Colonic mucosa (tissue), 4 donors: ENCODE results near the gene ADAM12. TPM values are rescaled to one million over a fixed set of nuclear protein-coding genes. Genes with fewer than 3 reads are reported as not detected.

Experiments used
- DNase-seq: peaks from one replicate; pipeline ENCODE4 v3.0.0-alpha.2; 2020
- H3K27ac ChIP-seq: fragments of 200-600 bp; one replicate; pipeline ENCODE4 v1.8.0; 2021
- H3K27me3 ChIP-seq: fragments of 200-600 bp; one replicate; pipeline ENCODE4 v1.8.0; 2021
- H3K36me3 ChIP-seq: fragments of 200-600 bp; one replicate; pipeline ENCODE4 v1.8.0; 2021
- H3K4me1 ChIP-seq: fragments of 200-600 bp; one replicate; pipeline ENCODE4 v1.8.0; 2021; ENCODE audit warnings: mild to moderate bottlenecking
- H3K4me3 ChIP-seq: fragments of 200-600 bp; one replicate; pipeline ENCODE4 v1.8.0; 2021
- H3K9ac ChIP-seq, 2 donors: one replicate each; pipeline ENCODE4 v1.7.0; 2013; ENCODE audit warnings: control low read depth in 2 of 2, low read depth in 2 of 2, low read length in 2 of 2
- H3K9me3 ChIP-seq: fragments of 200-600 bp; one replicate; pipeline ENCODE4 v1.8.0; 2021
- CTCF ChIP-seq: fragments of 200-600 bp; IDR thresholded peaks from one replicate; pipeline ENCODE4 v1.8.0; 2022; ENCODE audit warnings: antibody characterized with exemption, mild to moderate bottlenecking
- intact Hi-C: fragments of 100-400 bp; cut with DNase I; formaldehyde crosslinking; loops from one replicate; pipeline ENCODE4 v1.14.1; 2022
- total RNA-seq, 2 donors: library from RNA; stranded (reverse); fragmentation: NEBNext Ultra II Directional in 1 of 2; extraction: Animal tissue kit (Norgen Biotek cat#: 25700) in 1 of 2; gene quantifications; one replicate each; pipeline ENCODE4 v1.2.1, GENCODE V29; 2021
- donor health status: healthy.
- donor health status: DM: no; HTN: no; CAD: no.
- donor health status: DM: no; HTN: no; CAD: no.

Gene ADAM12
- total RNA-seq, 2 donors from 2014 or later, result 0.30 to 0.64 TPM

GRCh38 chr10:126342680-126343079, 45.6 kb downstream of the ADAM12 start:
- H3K4me3 ChIP-seq, result no peak overlapping the region
- H3K9me3 ChIP-seq, result no peaks in the 10 kb centered on the region
- H3K36me3 ChIP-seq, result no peaks in the 10 kb centered on the region
- no peak for TF ChIP-seq CTCF
- no peak overlapping the region for H3K9ac ChIP-seq
- DNase-seq, result no peak
- H3K27me3 ChIP-seq, result no peaks in the 10 kb centered on the region
- H3K4me1 ChIP-seq, result no peaks in the 10 kb centered on the region
- no peak overlapping the region for H3K27ac ChIP-seq
- intact Hi-C loops, result no loop called here

GRCh38 chr10:126341491-126341890, 46.8 kb downstream of the ADAM12 start:
- H3K27ac ChIP-seq, result no peak overlapping the region
- no peak overlapping the region for H3K9ac ChIP-seq
- no peak overlapping the region for H3K4me3 ChIP-seq
- intact Hi-C loops, result no loop called here
- no peak for TF ChIP-seq CTCF
- H3K9me3 ChIP-seq, result no peaks in the 10 kb centered on the region
- H3K27me3 ChIP-seq, result no peaks in the 10 kb centered on the region
- no peaks in the 10 kb centered on the region for H3K4me1 ChIP-seq
- no peak for DNase-seq
- H3K36me3 ChIP-seq, result no peaks in the 10 kb centered on the region

GRCh38 chr10:126337251-126337810, 50.9 kb downstream of the ADAM12 start:
- Histone ChIP-seq H3K9ac (no peak overlapping the region), H3K36me3 (no peaks in the 10 kb centered on the region), H3K9me3 (no peaks in the 10 kb centered on the region), H3K4me3 (no peak overlapping the region), H3K27ac (no peak overlapping the region), H3K27me3 (no peaks in the 10 kb centered on the region), H3K4me1 (no peaks in the 10 kb centered on the region)
- TF ChIP-seq CTCF, result no peak
- intact Hi-C loops, result no loop called here
- no peak for DNase-seq

GRCh38 chr10:126336801-126337200, 51.5 kb downstream of the ADAM12 start:
- Histone ChIP-seq H3K9ac (no peak overlapping the region), H3K4me1 (no peaks in the 10 kb centered on the region), H3K9me3 (no peaks in the 10 kb centered on the region), H3K4me3 (no peak overlapping the region), H3K36me3 (no peaks in the 10 kb centered on the region), H3K27ac (no peak overlapping the region), H3K27me3 (no peaks in the 10 kb centered on the region)
- no peak for DNase-seq
- intact Hi-C loops, result no loop called here
- TF ChIP-seq CTCF, result no peak

GRCh38 chr10:126334272-126334671, 54.0 kb downstream of the ADAM12 start:
- Histone ChIP-seq H3K4me3 (no peak overlapping the region), H3K4me1 (no peaks in the 10 kb centered on the region), H3K9ac (no peak overlapping the region), H3K36me3 (no peaks in the 10 kb centered on the region), H3K9me3 (no peaks in the 10 kb centered on the region), H3K27me3 (no peaks in the 10 kb centered on the region), H3K27ac (no peak overlapping the region)
- intact Hi-C loops, result no loop called here
- DNase-seq, result no peak
- no peak for TF ChIP-seq CTCF
